ENCODE results near the gene TBX6.

The TBX6 gene

DNA sequence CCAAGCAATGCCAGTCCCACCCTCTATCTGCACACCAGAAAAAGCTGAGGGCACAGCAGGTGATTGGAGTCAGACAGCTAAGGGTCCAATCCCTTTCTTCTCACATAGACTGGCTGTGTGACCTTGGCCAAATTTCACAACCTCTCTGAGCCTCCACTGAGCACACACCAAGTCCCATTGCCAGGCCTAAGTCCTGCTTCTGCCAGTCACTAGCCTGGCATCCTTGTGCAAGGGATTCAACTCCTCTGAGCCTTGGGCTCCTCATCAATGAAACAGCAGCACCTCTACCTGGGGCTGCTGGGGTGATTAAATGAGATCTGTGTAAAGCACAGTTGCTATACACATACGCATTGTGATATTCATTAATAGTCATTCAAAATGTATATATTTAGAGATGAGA, 45.1 kb downstream of the TBX6 start (continued):
- TF ChIP-seq, protein P1, sequence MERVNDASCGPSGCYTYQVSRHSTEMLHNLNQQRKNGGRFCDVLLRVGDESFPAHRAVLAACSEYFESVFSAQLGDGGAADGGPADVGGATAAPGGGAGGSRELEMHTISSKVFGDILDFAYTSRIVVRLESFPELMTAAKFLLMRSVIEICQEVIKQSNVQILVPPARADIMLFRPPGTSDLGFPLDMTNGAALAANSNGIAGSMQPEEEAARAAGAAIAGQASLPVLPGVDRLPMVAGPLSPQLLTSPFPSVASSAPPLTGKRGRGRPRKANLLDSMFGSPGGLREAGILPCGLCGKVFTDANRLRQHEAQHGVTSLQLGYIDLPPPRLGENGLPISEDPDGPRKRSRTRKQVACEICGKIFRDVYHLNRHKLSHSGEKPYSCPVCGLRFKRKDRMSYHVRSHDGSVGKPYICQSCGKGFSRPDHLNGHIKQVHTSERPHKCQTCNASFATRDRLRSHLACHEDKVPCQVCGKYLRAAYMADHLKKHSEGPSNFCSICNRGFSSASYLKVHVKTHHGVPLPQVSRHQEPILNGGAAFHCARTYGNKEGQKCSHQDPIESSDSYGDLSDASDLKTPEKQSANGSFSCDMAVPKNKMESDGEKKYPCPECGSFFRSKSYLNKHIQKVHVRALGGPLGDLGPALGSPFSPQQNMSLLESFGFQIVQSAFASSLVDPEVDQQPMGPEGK (CRISPR knock-in tag; IDR thresholded peaks at IDR 0.05; ENCODE audit: borderline replicate concordance): no peak
- TF ChIP-seq ZFP3 (CRISPR knock-in tag; IDR thresholded peaks at IDR 0.05) (no peak), RARB (CRISPR knock-in tag; IDR thresholded peaks at IDR 0.05) (no peak), SNAI2 (CRISPR knock-in tag; IDR thresholded peaks at IDR 0.05) (no peak), ESRRG (CRISPR knock-in tag; IDR thresholded peaks at IDR 0.05) (no peak), ARNTL (CRISPR knock-in tag; IDR thresholded peaks at IDR 0.05; ENCODE audit: borderline replicate concordance, low read depth) (no peak), ISL1 (CRISPR knock-in tag; IDR thresholded peaks at IDR 0.05) (no peak)
- TF ChIP-seq, protein P2, sequence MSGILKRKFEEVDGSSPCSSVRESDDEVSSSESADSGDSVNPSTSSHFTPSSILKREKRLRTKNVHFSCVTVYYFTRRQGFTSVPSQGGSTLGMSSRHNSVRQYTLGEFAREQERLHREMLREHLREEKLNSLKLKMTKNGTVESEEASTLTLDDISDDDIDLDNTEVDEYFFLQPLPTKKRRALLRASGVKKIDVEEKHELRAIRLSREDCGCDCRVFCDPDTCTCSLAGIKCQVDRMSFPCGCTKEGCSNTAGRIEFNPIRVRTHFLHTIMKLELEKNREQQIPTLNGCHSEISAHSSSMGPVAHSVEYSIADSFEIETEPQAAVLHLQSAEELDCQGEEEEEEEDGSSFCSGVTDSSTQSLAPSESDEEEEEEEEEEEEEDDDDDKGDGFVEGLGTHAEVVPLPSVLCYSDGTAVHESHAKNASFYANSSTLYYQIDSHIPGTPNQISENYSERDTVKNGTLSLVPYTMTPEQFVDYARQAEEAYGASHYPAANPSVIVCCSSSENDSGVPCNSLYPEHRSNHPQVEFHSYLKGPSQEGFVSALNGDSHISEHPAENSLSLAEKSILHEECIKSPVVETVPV (CRISPR knock-in tag; IDR thresholded peaks at IDR 0.05): no peak

DNA sequence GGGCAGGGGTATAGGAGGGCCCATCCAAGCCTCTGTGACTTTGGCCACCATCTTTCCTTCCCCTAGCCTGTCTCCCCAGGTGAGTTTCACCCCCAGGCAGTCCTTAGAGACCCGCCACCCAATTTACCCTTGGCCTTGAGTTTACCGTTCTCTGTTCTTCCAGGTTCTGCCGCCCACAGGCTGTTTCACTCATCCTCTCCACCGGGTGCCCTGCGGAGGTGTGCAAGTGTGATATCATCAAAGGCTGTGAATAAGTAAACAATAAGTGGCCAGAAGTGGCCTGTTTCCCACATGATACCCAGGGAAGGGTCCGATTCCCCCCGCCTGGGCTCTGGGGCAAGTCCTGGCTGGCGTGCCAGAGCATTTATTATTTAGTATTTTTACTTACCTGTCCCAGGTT, 45.5 kb downstream of the TBX6 start:
- ATAC-seq: no peak
- TF ChIP-seq, protein P2 (CRISPR knock-in tag; IDR thresholded peaks at IDR 0.05): no peak
- no peak for TF ChIP-seq CSDC2 (CRISPR knock-in tag; IDR thresholded peaks at IDR 0.05)
- TF ChIP-seq ZNF70 (CRISPR knock-in tag; IDR thresholded peaks at IDR 0.05): no peak
- no peak for TF ChIP-seq ZFP30 (CRISPR knock-in tag; IDR thresholded peaks at IDR 0.05)
- TF ChIP-seq BACH2 (CRISPR knock-in tag; IDR thresholded peaks at IDR 0.05; ENCODE audit: borderline replicate concordance): no peak
- no peak for TF ChIP-seq ESRRG (CRISPR knock-in tag; IDR thresholded peaks at IDR 0.05)
- TF ChIP-seq, protein P1 (CRISPR knock-in tag; IDR thresholded peaks at IDR 0.05; ENCODE audit: borderline replicate concordance): no peak
- TF ChIP-seq TOX (CRISPR knock-in tag; IDR thresholded peaks at IDR 0.05; ENCODE audit: borderline replicate concordance): no peak
- TF ChIP-seq ISL1 (CRISPR knock-in tag; IDR thresholded peaks at IDR 0.05): no peak
- TF ChIP-seq ZNF565 (CRISPR knock-in tag; conservative IDR thresholded peaks at IDR 0.05; ENCODE audit: low read depth): no peak
- no peak for TF ChIP-seq ZC3H10 (CRISPR knock-in tag; IDR thresholded peaks at IDR 0.05)
- TF ChIP-seq SNAI2 (CRISPR knock-in tag; IDR thresholded peaks at IDR 0.05): no peak
- no peak for TF ChIP-seq GLIS3 (CRISPR knock-in tag; IDR thresholded peaks at IDR 0.05)
- TF ChIP-seq ZFP3 (CRISPR knock-in tag; IDR thresholded peaks at IDR 0.05): no peak
- no peak for TF ChIP-seq PPARA (CRISPR knock-in tag; IDR thresholded peaks at IDR 0.05; ENCODE audit: borderline replicate concordance)
- TF ChIP-seq OSR1 (CRISPR knock-in tag; IDR thresholded peaks at IDR 0.05): no peak
- TF ChIP-seq RARB (CRISPR knock-in tag; IDR thresholded peaks at IDR 0.05): no peak
- TF ChIP-seq, protein P3, sequence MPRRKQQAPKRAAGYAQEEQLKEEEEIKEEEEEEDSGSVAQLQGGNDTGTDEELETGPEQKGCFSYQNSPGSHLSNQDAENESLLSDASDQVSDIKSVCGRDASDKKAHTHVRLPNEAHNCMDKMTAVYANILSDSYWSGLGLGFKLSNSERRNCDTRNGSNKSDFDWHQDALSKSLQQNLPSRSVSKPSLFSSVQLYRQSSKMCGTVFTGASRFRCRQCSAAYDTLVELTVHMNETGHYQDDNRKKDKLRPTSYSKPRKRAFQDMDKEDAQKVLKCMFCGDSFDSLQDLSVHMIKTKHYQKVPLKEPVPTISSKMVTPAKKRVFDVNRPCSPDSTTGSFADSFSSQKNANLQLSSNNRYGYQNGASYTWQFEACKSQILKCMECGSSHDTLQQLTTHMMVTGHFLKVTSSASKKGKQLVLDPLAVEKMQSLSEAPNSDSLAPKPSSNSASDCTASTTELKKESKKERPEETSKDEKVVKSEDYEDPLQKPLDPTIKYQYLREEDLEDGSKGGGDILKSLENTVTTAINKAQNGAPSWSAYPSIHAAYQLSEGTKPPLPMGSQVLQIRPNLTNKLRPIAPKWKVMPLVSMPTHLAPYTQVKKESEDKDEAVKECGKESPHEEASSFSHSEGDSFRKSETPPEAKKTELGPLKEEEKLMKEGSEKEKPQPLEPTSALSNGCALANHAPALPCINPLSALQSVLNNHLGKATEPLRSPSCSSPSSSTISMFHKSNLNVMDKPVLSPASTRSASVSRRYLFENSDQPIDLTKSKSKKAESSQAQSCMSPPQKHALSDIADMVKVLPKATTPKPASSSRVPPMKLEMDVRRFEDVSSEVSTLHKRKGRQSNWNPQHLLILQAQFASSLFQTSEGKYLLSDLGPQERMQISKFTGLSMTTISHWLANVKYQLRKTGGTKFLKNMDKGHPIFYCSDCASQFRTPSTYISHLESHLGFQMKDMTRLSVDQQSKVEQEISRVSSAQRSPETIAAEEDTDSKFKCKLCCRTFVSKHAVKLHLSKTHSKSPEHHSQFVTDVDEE (CRISPR knock-in tag; IDR thresholded peaks at IDR 0.05): no peak
- TF ChIP-seq, protein P4, sequence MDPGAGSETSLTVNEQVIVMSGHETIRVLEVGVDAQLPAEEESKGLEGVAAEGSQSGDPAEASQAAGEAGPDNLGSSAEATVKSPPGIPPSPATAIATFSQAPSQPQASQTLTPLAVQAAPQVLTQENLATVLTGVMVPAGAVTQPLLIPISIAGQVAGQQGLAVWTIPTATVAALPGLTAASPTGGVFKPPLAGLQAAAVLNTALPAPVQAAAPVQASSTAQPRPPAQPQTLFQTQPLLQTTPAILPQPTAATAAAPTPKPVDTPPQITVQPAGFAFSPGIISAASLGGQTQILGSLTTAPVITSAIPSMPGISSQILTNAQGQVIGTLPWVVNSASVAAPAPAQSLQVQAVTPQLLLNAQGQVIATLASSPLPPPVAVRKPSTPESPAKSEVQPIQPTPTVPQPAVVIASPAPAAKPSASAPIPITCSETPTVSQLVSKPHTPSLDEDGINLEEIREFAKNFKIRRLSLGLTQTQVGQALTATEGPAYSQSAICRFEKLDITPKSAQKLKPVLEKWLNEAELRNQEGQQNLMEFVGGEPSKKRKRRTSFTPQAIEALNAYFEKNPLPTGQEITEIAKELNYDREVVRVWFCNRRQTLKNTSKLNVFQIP (CRISPR knock-in tag; IDR thresholded peaks at IDR 0.05; ENCODE audit: borderline replicate concordance, low read depth): no peak
- TF ChIP-seq ZNF8 (CRISPR knock-in tag; IDR thresholded peaks at IDR 0.05): no peak
